GF-D8 (cell line): ENCODE results near the gene GABRB3.

Experiments
- DNase-seq: peaks from one replicate; lab custom pipeline; 2025; lab: John Stamatoyannopoulos, UW

The GABRB3 gene

GRCh38 chr15:26628879-26629529, 143.9 kb downstream of the GABRB3 start:
- DNase-seq = no peak

DNA sequence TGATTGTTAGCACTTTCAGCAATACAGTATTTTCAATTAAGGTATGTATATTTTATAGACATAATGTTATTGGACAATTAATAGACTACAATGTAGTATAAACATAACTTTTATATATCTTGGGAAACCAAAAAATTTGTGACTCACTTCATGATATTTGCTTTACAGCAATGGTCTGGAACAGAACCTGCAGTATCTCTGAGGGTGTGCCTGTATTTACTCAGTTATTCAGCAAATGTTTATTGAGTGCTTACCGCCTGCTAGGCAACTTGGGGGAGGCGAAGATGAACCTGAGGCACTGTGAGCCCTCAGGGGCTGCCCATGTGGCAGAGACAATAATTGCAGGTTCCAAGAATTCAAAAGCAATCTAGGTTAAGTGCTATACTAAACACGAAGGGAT, 144.8 kb downstream of the GABRB3 start:
- no peak for DNase-seq

DNA sequence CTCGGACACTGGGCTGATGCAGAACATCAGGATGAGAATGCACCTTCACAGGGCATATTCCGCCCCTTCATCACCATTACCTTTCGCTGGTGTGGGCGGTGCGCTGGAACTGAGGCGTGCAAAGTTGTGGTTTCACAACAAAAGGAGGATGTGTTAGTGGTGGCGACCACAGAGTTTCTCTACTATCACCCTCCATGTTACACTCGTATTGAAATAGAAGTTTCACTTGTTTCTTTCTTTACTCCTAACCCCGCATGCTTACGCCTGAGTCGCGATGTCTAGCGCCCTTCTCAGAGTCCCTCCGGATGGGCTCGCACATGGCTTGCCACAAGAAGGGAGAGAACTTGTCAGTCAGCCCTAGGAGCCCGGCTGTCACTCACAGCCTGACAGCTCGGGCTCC, 148.7 kb downstream of the GABRB3 start:
- DNase-seq = no peak

DNA sequence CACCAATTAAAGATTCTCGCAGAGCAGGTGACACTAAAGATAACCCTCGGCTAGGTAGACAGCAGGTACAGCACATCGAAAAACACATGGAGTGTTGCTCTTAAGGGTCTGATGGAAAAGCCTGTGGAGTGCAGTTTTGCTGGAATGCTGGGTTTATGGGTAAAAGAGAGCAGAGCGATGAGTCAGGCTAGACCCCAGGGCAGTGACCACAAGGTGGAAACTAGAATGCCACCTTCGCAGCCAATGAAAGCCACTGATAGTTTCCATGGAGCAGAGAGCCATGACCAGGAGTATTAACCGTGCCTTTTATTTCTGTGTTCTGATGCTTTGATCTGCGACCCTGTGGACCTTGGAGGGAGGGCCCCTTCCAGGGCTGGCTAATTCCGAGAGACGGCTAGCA, 149.8 kb downstream of the GABRB3 start:
- no peak for DNase-seq

GRCh38 chr15:26621816-26622215, 151.1 kb downstream of the GABRB3 start:
- DNase-seq = no peak

GRCh38 chr15:26620528-26621458, 152.1 kb downstream of the GABRB3 start:
- no peak for DNase-seq

GRCh38 chr15:26615927-26616302, 157.0 kb downstream of the GABRB3 start:
- DNase-seq = no peak

GRCh38 chr15:26615188-26615926, 157.5 kb downstream of the GABRB3 start:
- no peak for DNase-seq

DNA sequence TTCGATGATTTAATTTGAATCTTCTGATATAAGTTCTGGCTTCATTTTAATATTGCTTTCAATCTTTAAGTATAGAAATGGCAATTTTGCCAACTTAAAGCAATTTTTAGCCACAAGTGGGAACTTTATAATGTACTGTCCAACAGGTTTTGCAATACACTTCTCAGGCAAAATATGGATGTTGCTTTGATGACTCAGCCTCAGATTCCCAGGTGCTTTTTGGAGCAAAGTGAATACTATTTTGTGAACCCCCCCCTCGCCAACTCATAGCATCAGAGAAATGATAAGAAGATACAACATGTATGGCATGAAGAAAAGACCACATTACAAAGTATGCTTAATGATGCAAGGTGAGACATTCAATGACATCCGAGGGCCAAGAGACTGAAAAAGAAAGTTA, 158.1 kb downstream of the GABRB3 start:
- no peak for DNase-seq

- no peak for DNase-seq
These were observed 174.2 kb downstream of the GABRB3 start for GRCh38 chr15:26598704-26599103.

GRCh38 chr15:26595611-26596010, 177.3 kb downstream of the GABRB3 start:
- no peak for DNase-seq

- no peak for DNase-seq
These were observed 182.2 kb downstream of the GABRB3 start for GRCh38 chr15:26590676-26591075.

DNA sequence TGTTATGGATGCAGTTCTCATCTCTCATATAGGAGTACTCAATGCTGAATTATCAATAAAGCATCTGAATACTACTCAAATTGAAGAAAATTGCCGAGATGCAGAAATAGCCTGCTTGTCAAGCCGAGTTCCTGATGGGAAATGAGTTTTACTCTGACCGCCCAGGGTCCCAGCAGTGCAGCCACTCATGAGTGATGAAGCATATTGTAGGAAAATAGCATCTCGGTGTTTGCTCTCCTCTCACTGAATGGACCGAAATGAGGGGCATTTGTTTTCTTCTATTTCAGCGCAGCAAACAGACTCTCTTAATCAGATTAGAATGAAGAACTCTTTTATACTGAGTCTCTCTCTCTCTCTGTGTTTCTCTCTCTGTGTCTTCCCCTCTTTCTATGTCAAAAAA, 190.0 kb downstream of the GABRB3 start:
- DNase-seq = no peak

- DNase-seq = no peak
These were observed 191.9 kb downstream of the GABRB3 start for GRCh38 chr15:26580943-26581342.

GRCh38 chr15:26572602-26573350, 200.1 kb downstream of the GABRB3 start:
- no peak for DNase-seq

GRCh38 chr15:26571346-26571745, 201.5 kb downstream of the GABRB3 start:
- DNase-seq = no peak

- DNase-seq = no peak
These were observed 207.3 kb downstream of the GABRB3 start for GRCh38 chr15:26565542-26565941.

- DNase-seq = no peak
These were observed 208.5 kb downstream of the GABRB3 start for GRCh38 chr15:26564361-26564760.

DNA sequence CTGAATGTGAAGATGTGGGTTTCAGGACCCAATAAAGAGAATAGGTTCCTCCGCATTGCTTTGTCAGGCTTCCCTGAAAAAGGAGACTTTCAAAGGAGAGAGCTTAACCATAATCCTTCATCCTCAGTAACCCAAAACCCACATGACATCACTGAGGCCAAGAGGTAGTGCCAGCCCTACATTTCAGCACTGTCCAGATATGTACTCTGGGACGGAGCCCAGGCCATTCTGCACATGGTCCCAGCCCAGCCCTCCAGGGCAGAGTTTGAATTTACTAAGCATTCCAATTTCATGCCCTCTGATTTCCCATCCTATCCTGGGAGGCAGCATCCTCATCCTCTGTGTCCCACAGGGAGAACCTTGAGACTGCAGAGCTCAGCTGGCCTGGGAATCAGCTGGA, 210.5 kb downstream of the GABRB3 start:
- no peak for DNase-seq

- no peak for DNase-seq
These were observed 211.0 kb downstream of the GABRB3 start for GRCh38 chr15:26561896-26562295.

- no peak for DNase-seq
These were observed 211.7 kb downstream of the GABRB3 start for GRCh38 chr15:26561130-26561529.

DNA sequence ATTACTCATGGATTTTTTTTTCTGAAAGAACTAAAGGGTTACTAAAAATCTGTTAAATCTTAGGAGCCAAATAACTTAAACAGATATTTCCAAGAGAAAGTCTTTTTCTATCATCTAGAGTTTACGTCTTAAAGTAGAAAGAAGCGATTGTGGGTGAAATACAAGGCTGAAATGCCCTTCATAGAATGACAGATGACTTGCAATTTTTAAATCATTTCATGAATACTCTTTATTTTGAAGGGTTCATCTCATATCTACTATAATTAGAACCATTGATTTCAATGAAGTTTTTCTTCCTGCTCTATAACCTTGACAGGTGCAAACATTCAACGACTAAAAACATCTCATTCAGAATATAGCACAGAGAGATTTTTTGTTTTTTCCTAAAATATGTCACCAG, 217.0 kb downstream of the GABRB3 start:
- no peak for DNase-seq
